ENCODE measurements around the gene C4BPB.

C4BPB gene

DNA sequence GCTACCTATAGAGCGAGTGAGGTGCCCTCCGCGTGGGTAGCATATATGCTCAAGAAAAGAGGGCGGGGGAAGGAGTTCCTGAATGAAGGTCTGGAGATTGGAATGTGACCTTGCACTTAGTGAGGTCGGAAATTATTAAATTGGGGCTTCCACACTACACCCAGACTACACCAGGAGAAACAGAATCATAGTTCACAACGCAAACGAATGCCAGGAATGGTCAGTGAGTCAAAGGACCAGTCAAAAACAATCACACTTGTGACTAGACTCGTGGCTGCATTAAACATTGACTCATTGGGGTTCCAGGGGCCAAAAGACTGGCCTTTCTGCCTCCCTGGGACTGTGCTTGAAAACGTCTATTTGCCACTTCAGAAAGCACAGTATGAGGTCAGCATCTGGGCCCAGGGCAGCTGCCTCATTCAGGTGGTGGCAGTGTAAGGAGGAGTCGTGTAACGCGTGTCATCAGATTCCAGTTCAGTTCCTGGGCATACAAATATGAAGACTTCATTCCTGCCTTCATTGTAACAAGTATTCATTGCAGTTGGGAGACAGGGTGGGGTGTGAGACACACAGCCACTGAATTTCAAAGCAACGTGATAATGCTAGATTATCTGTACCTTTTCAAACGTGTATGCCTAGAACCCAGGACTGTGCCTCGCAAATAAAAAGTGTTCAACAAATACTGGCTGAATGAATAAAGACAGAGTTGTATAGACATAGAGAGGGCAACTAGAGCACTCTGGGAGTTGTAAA is 37.3 kb upstream of the C4BPB start, which contains the start of gene YOD1:
TSS of gene YOD1 (minus strand) at position 18 of the 753 bp plus-strand sequence. CDS start 178 bp downstream, outside the sequence.
- no peak within 1 kb of the TSS for H2BK120ac ChIP-seq (ENCODE audit: low read depth, low read length)
- peak within 1 kb of the TSS; percentile 64 for H3K18ac ChIP-seq (ENCODE audit: low read length)
- peaks cover 3% of the 10 kb centered on the region for H3K36me3 ChIP-seq (ENCODE audit: control insufficient read depth, insufficient read depth, low read length)
- peak within 1 kb of the TSS; percentile 28 for H4K5ac ChIP-seq (ENCODE audit: low read length)
- H3K56ac ChIP-seq (ENCODE audit: low read length), result peak within 1 kb of the TSS; percentile 93
- no peak within 1 kb of the TSS for H2BK15ac ChIP-seq (replicated peaks; ENCODE audit: low read depth)
- H3K79me2 ChIP-seq (ENCODE audit: control insufficient read depth, insufficient read depth, low read length), result peaks cover 23% of the 10 kb centered on the region
- no peak within 1 kb of the TSS for H2AK5ac ChIP-seq (ENCODE audit: low read length)
- peak; percentile 21 for DNase-seq
- no peaks in the 10 kb centered on the region for H3K4me1 ChIP-seq (ENCODE audit: control insufficient read depth, low read depth, low read length)
- H3K9ac ChIP-seq (ENCODE audit: low read length), result peak within 1 kb of the TSS; percentile 92
- no peaks in the 10 kb centered on the region for H3K27me3 ChIP-seq (ENCODE audit: insufficient read depth, low read length, poor library complexity)
- no peak within 1 kb of the TSS for H3K23ac ChIP-seq (ENCODE audit: low read length)
- H3K27ac ChIP-seq (ENCODE audit: low read depth, low read length), result peak within 1 kb of the TSS; percentile 87
- peak within 1 kb of the TSS; percentile 75 for H3K4me3 ChIP-seq (ENCODE audit: low read length)
- WGBS (ENCODE audit: extremely low coverage, insufficient coverage, low lambda C conversion rate), result no CpG with 5 or more reads among the region's 15 CpGs
- no peak within 1 kb of the TSS for H2BK5ac ChIP-seq (ENCODE audit: low read length)
- no peak within 1 kb of the TSS for H4K8ac ChIP-seq (ENCODE audit: low read depth, low read length)
- H3K4ac ChIP-seq (ENCODE audit: low read depth, low read length), result peak within 1 kb of the TSS; percentile 28
- H3K79me1 ChIP-seq (ENCODE audit: low read length), result peaks cover 3% of the 10 kb centered on the region
- peak within 1 kb of the TSS; percentile 59 for H3K4me2 ChIP-seq (ENCODE audit: low read length)

DNA sequence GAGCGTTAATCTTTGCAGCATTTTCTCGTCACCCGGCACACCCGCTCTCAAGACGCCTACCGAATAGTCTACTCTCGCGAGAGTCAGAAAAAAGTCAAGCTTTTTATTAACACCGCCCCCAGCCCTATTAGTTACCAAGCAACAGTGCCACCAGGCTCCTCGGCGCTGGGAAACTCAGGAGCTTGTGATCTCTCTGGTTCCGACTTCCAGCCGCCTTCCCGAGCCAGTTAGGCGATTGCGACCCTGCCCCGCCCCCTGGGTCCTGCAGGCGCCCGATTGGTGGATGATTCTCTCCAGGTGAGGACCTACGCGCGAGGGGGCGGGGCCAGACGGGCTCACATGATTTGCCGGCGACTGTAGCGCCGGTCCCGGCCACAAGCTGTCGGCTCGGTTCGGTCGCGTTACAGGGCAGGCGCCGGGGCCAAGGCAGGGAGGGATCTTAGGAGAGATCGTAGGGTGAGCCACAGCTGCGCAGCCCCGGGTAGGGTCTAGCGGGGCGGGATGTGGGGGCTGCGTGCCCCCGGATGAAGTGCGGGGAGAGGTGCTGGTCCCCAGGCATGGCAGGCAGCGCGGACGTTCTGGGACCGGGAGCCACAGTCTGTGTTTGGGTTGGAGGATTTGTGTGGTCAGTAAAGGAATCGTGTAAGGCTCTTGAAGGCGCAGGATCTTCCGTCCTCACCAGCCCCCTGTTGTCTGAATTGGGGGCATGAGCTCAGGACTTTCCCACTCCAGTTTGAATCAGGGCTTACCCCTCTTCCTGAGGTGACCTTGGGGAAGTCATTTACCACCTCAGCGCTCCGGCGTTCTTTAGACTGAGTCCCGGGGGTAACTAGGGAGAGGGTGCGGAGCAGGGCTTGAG is 35.5 kb upstream of the C4BPB start, which contains the start of gene PFKFB2:
TSS of gene PFKFB2 (plus strand) at position 365 of the 859 bp plus-strand sequence. CDS start 1,443 bp downstream, outside the sequence.
- Histone ChIP-seq H2AK5ac (ENCODE audit: low read length) (no peak within 1 kb of the TSS), H3K23ac (ENCODE audit: low read length) (no peak within 1 kb of the TSS), H2BK120ac (ENCODE audit: low read depth, low read length) (no peak within 1 kb of the TSS), H3K4ac (ENCODE audit: low read depth, low read length) (peak within 1 kb of the TSS; percentile 78), H3K4me1 (ENCODE audit: control insufficient read depth, low read depth, low read length) (no peaks in the 10 kb centered on the region), H3K27ac (ENCODE audit: low read depth, low read length) (peak within 1 kb of the TSS; percentile 73), H3K27me3 (ENCODE audit: insufficient read depth, low read length, poor library complexity) (no peaks in the 10 kb centered on the region), H3K79me1 (ENCODE audit: low read length) (peaks cover 3% of the 10 kb centered on the region), H4K8ac (ENCODE audit: low read depth, low read length) (no peak within 1 kb of the TSS), H3K56ac (ENCODE audit: low read length) (peak within 1 kb of the TSS; percentile 94), H3K9ac (ENCODE audit: low read length) (peak within 1 kb of the TSS; percentile 88), H2BK15ac (replicated peaks; ENCODE audit: low read depth) (no peak within 1 kb of the TSS), H2BK5ac (ENCODE audit: low read length) (peak within 1 kb of the TSS; percentile 54), H3K4me2 (ENCODE audit: low read length) (peak within 1 kb of the TSS; percentile 87), H3K4me3 (ENCODE audit: low read length) (peak within 1 kb of the TSS; percentile 78), H3K36me3 (ENCODE audit: control insufficient read depth, insufficient read depth, low read length) (peaks cover 3% of the 10 kb centered on the region), H4K5ac (ENCODE audit: low read length) (no peak within 1 kb of the TSS), H3K18ac (ENCODE audit: low read length) (peak within 1 kb of the TSS; percentile 72), H3K79me2 (ENCODE audit: control insufficient read depth, insufficient read depth, low read length) (peaks cover 20% of the 10 kb centered on the region)
- peak; percentile 100 for DNase-seq
- no CpG with 5 or more reads among the region's 56 CpGs for WGBS (ENCODE audit: extremely low coverage, insufficient coverage, low lambda C conversion rate)

- no peak overlapping the region for H3K9ac ChIP-seq (ENCODE audit: low read length)
- H4K5ac ChIP-seq (ENCODE audit: low read length), result no peak overlapping the region
- no peak overlapping the region for H3K56ac ChIP-seq (ENCODE audit: low read length)
- H2AK5ac ChIP-seq (ENCODE audit: low read length), result no peak overlapping the region
- H3K27me3 ChIP-seq (ENCODE audit: insufficient read depth, low read length, poor library complexity), result no peaks in the 10 kb centered on the region
- peaks cover 9% of the 10 kb centered on the region for H3K79me2 ChIP-seq (ENCODE audit: control insufficient read depth, insufficient read depth, low read length)
- no peak overlapping the region for H2BK5ac ChIP-seq (ENCODE audit: low read length)
- H3K23ac ChIP-seq (ENCODE audit: low read length), result no peak overlapping the region
- H3K4me2 ChIP-seq (ENCODE audit: low read length), result no peak overlapping the region
- H2BK120ac ChIP-seq (ENCODE audit: low read depth, low read length), result no peak overlapping the region
- H4K8ac ChIP-seq (ENCODE audit: low read depth, low read length), result no peak overlapping the region
- WGBS (ENCODE audit: extremely low coverage, insufficient coverage, low lambda C conversion rate), result no CpG with 5 or more reads among the region's 2 CpGs
- no peaks in the 10 kb centered on the region for H3K36me3 ChIP-seq (ENCODE audit: control insufficient read depth, insufficient read depth, low read length)
- no peak overlapping the region for H3K4me3 ChIP-seq (ENCODE audit: low read length)
- no peaks in the 10 kb centered on the region for H3K4me1 ChIP-seq (ENCODE audit: control insufficient read depth, low read depth, low read length)
- no peak overlapping the region for H3K18ac ChIP-seq (ENCODE audit: low read length)
- H3K4ac ChIP-seq (ENCODE audit: low read depth, low read length), result no peak overlapping the region
- DNase-seq, result no peak
- H2BK15ac ChIP-seq (replicated peaks; ENCODE audit: low read depth), result no peak overlapping the region
- H3K27ac ChIP-seq (ENCODE audit: low read depth, low read length), result no peak overlapping the region
- peaks cover under 1% of the 10 kb centered on the region for H3K79me1 ChIP-seq (ENCODE audit: low read length)
Measured at GRCh38 chr1:207054491-207054890, 34.2 kb upstream of the C4BPB start.

- Histone ChIP-seq H4K5ac (ENCODE audit: low read length) (no peak overlapping the region), H3K9ac (ENCODE audit: low read length) (no peak overlapping the region), H3K27me3 (ENCODE audit: insufficient read depth, low read length, poor library complexity) (no peaks in the 10 kb centered on the region), H2BK15ac (replicated peaks; ENCODE audit: low read depth) (no peak overlapping the region), H3K56ac (ENCODE audit: low read length) (no peak overlapping the region), H3K4me3 (ENCODE audit: low read length) (no peak overlapping the region), H3K18ac (ENCODE audit: low read length) (no peak overlapping the region), H3K79me2 (ENCODE audit: control insufficient read depth, insufficient read depth, low read length) (peaks cover under 1% of the 10 kb centered on the region), H2AK5ac (ENCODE audit: low read length) (no peak overlapping the region), H3K36me3 (ENCODE audit: control insufficient read depth, insufficient read depth, low read length) (no peaks in the 10 kb centered on the region), H3K4me1 (ENCODE audit: control insufficient read depth, low read depth, low read length) (no peaks in the 10 kb centered on the region), H3K27ac (ENCODE audit: low read depth, low read length) (no peak overlapping the region), H3K4ac (ENCODE audit: low read depth, low read length) (no peak overlapping the region), H3K23ac (ENCODE audit: low read length) (no peak overlapping the region), H3K4me2 (ENCODE audit: low read length) (no peak overlapping the region), H3K79me1 (ENCODE audit: low read length) (no peaks in the 10 kb centered on the region), H2BK5ac (ENCODE audit: low read length) (no peak overlapping the region), H4K8ac (ENCODE audit: low read depth, low read length) (no peak overlapping the region), H2BK120ac (ENCODE audit: low read depth, low read length) (no peak overlapping the region)
- no peak for DNase-seq
- WGBS (ENCODE audit: extremely low coverage, insufficient coverage, low lambda C conversion rate), result no CpG with 5 or more reads among the region's 3 CpGs
Measured at GRCh38 chr1:207055386-207056001, 33.2 kb upstream of the C4BPB start.

- Histone ChIP-seq H3K9ac (ENCODE audit: low read length) (no peak overlapping the region), H4K8ac (ENCODE audit: low read depth, low read length) (no peak overlapping the region), H3K4me3 (ENCODE audit: low read length) (no peak overlapping the region), H3K56ac (ENCODE audit: low read length) (no peak overlapping the region), H3K18ac (ENCODE audit: low read length) (no peak overlapping the region), H3K23ac (ENCODE audit: low read length) (no peak overlapping the region), H3K4ac (ENCODE audit: low read depth, low read length) (no peak overlapping the region), H3K79me1 (ENCODE audit: low read length) (no peaks in the 10 kb centered on the region), H3K27me3 (ENCODE audit: insufficient read depth, low read length, poor library complexity) (no peaks in the 10 kb centered on the region), H2BK15ac (replicated peaks; ENCODE audit: low read depth) (no peak overlapping the region), H2BK120ac (ENCODE audit: low read depth, low read length) (no peak overlapping the region), H3K27ac (ENCODE audit: low read depth, low read length) (no peak overlapping the region), H3K4me2 (ENCODE audit: low read length) (no peak overlapping the region), H2AK5ac (ENCODE audit: low read length) (no peak overlapping the region), H4K5ac (ENCODE audit: low read length) (no peak overlapping the region), H3K4me1 (ENCODE audit: control insufficient read depth, low read depth, low read length) (no peaks in the 10 kb centered on the region), H3K79me2 (ENCODE audit: control insufficient read depth, insufficient read depth, low read length) (no peaks in the 10 kb centered on the region), H3K36me3 (ENCODE audit: control insufficient read depth, insufficient read depth, low read length) (no peaks in the 10 kb centered on the region), H2BK5ac (ENCODE audit: low read length) (no peak overlapping the region)
- no CpG with 5 or more reads among the region's 6 CpGs for WGBS (ENCODE audit: extremely low coverage, insufficient coverage, low lambda C conversion rate)
- DNase-seq, result no peak
Measured at GRCh38 chr1:207056673-207057072, 32.0 kb upstream of the C4BPB start.

Data from mesendoderm (in vitro differentiated cells).